WTC11 (cell line): ENCODE data around the gene CFAP58. TPM values are rescaled to one million over a fixed set of nuclear protein-coding genes. Genes with fewer than 3 reads are reported as not detected.
A peak's percentile ranks its signal among the peaks of the same experiment; 100 is the strongest.

ENCODE experiments used
- ATAC-seq: fragments of 200-7000 bp; cut with Tn5 transposase; 2 replicates; pipeline ENCODE4 v1.10.0; 2021; ENCODE audit warnings: mild to moderate bottlenecking, moderate library complexity
- CTCF ChIA-PET: fragments of 300-600 bp; sonication (Branson Sonifier 250); formaldehyde crosslinking; loops from one replicate; lab custom pipeline; 2021; ENCODE audit warnings: antibody characterized with exemption; lab: Charles Lee
- POLR2A ChIA-PET: fragments of 350-600 bp; sonication (Branson Sonifier 250); formaldehyde crosslinking; loops from one replicate; lab custom pipeline; 2021; ENCODE audit warnings: antibody characterized with exemption; lab: Charles Lee
- DNase-seq: peaks from one replicate; pipeline ENCODE4 v3.0.0; 2021; ENCODE audit warnings: low spot score
- H3K27ac Mint-ChIP-seq: 2 replicates; pipeline ENCODE4 v1.8.0; 2021; ENCODE audit warnings: mixed read lengths
- H3K27me3 Mint-ChIP-seq: 2 replicates; pipeline ENCODE4 v1.8.0; 2021; ENCODE audit warnings: low read depth, mild to moderate bottlenecking, moderate library complexity, mixed read lengths
- H3K36me3 Mint-ChIP-seq: 2 replicates; pipeline ENCODE4 v1.8.0; 2021; ENCODE audit warnings: mixed read lengths
- H3K4me1 Mint-ChIP-seq: 2 replicates; pipeline ENCODE4 v1.8.0; 2022; ENCODE audit warnings: mixed read lengths
- H3K4me3 Mint-ChIP-seq: 2 replicates; pipeline ENCODE4 v1.8.0; 2021; ENCODE audit warnings: mild to moderate bottlenecking, moderate library complexity, mixed read lengths
- H3K9me3 Mint-ChIP-seq: 2 replicates; pipeline ENCODE4 v1.8.0; 2021; ENCODE audit warnings: mixed read lengths
- AFF4 ChIP-seq: sonication (generic); formaldehyde crosslinking; IDR thresholded peaks from 2 replicates; pipeline ENCODE4 v1.8.1; 2023; ENCODE audit warnings: mild to moderate bottlenecking, missing genetic modification reagents, borderline replicate concordance
- AR ChIP-seq: fragments of 250-450 bp; sonication (Bioruptor Pico); IDR thresholded peaks from 2 replicates; pipeline ENCODE4 v1.9.0; 2021; ENCODE audit warnings: mild to moderate bottlenecking
- ATF3 ChIP-seq: sonication (generic); formaldehyde crosslinking; conservative IDR thresholded peaks from 2 replicates; pipeline ENCODE4 v1.8.1; 2022; ENCODE audit warnings: mild to moderate bottlenecking, missing genetic modification reagents
- ATF6 ChIP-seq: sonication (generic); formaldehyde crosslinking; IDR thresholded peaks from 2 replicates; pipeline ENCODE4 v1.8.1; 2023; ENCODE audit warnings: mild to moderate bottlenecking, missing genetic modification reagents
- FOXP1 ChIP-seq: sonication (generic); formaldehyde crosslinking; IDR thresholded peaks from 2 replicates; pipeline ENCODE4 v1.8.0; 2022; ENCODE audit warnings: missing genetic modification reagents, mild to moderate bottlenecking, moderate library complexity, borderline replicate concordance
- FOXP4 ChIP-seq: sonication (generic); formaldehyde crosslinking; IDR thresholded peaks from 2 replicates; pipeline ENCODE4 v1.8.0; 2022; ENCODE audit warnings: mild to moderate bottlenecking, missing genetic modification reagents
- JAZF1 ChIP-seq: fragments of 250-450 bp; sonication (Bioruptor Pico); IDR thresholded peaks from 2 replicates; pipeline ENCODE4 v1.9.0; 2021; ENCODE audit warnings: moderate library complexity, mild to moderate bottlenecking, inconsistent platforms
- NFYB ChIP-seq: sonication (generic); formaldehyde crosslinking; conservative IDR thresholded peaks from 2 replicates; pipeline ENCODE4 v1.8.0; 2022; ENCODE audit warnings: low read depth, missing genetic modification reagents
- OVOL2 ChIP-seq: fragments of 250-450 bp; sonication (Bioruptor Pico); IDR thresholded peaks from 2 replicates; pipeline ENCODE4 v1.9.0; 2021; ENCODE audit warnings: mild to moderate bottlenecking, borderline replicate concordance
- SMAD4 ChIP-seq: sonication (generic); formaldehyde crosslinking; IDR thresholded peaks from 2 replicates; pipeline ENCODE4 v1.8.0; 2022; ENCODE audit warnings: mild to moderate bottlenecking, missing genetic modification reagents
- SOX15 ChIP-seq: fragments of 250-450 bp; sonication (Bioruptor Pico); IDR thresholded peaks from 2 replicates; pipeline ENCODE4 v1.9.0; 2021; ENCODE audit warnings: mild to moderate bottlenecking
- TCF7 ChIP-seq: sonication (generic); formaldehyde crosslinking; IDR thresholded peaks from 2 replicates; pipeline ENCODE4 v1.8.0; 2022; ENCODE audit warnings: mild to moderate bottlenecking, low read depth, missing genetic modification reagents, moderate library complexity
- ZNF138 ChIP-seq: sonication (generic); formaldehyde crosslinking; conservative IDR thresholded peaks from 2 replicates; pipeline ENCODE4 v1.8.1; 2022; ENCODE audit warnings: mild to moderate bottlenecking, moderate library complexity, missing genetic modification reagents
- total RNA-seq: library from RNA; stranded (reverse); gene quantifications from 3 replicates; pipeline ENCODE4 v1.2.3, GENCODE V29; 2021

The CFAP58 gene
- total RNA-seq, 1 experiment from 2014 or later = 1.0 TPM

GRCh38 chr10:104321725-104322415, 31.8 kb upstream of the CFAP58 start:
- Mint-ChIP-seq H3K27me3 (no peaks in the 10 kb centered on the region), H3K4me3 (no peak overlapping the region), H3K27ac (peak overlapping the region; percentile 55; the same call in 1 of the 2 replicates), H3K4me1 (peaks cover 94% of the 10 kb centered on the region), H3K36me3 (peaks cover 5% of the 10 kb centered on the region; the same call in 1 of the 2 replicates), H3K9me3 (no peaks in the 10 kb centered on the region)
- ChIA-PET POLR2A (no interaction called here), CTCF (interaction anchor here (0.8 to 5.2 kb wide), 8 partner anchors 10 to 47 kb away, joined by 3 to 33 read pairs (median 6); partner anchors contain the start of gene CFAP58)
- DNase-seq = no peak
- ATAC-seq = 0 out of 2 replicates have a peak, but pooled peaks have one; percentile 3
- TF ChIP-seq JAZF1 (CRISPR knock-in tag) (no peak), SMAD4 (CRISPR knock-in tag) (no peak), OVOL2 (CRISPR knock-in tag) (no peak), SOX15 (no peak), FOXP4 (CRISPR knock-in tag) (no peak), FOXP1 (CRISPR knock-in tag) (no peak), ZNF138 (CRISPR knock-in tag) (no peak), ATF6 (CRISPR knock-in tag) (no peak), NFYB (CRISPR knock-in tag) (no peak)

GRCh38 chr10:104322416-104322782, 31.2 kb upstream of the CFAP58 start:
- Mint-ChIP-seq H3K9me3 (no peaks in the 10 kb centered on the region), H3K4me3 (no peak overlapping the region), H3K27ac (peak overlapping the region; percentile 48), H3K27me3 (no peaks in the 10 kb centered on the region), H3K36me3 (peaks cover 5% of the 10 kb centered on the region; the same call in 1 of the 2 replicates), H3K4me1 (peaks cover 94% of the 10 kb centered on the region)
- POLR2A ChIA-PET = no interaction called here
- CTCF ChIA-PET = interaction anchor here (1.0 to 5.2 kb wide), 8 partner anchors 11 to 48 kb away, joined by 3 to 33 read pairs (median 6); partner anchors contain the start of gene CFAP58
- DNase-seq (no peak), ATAC-seq (no peak)
- TF ChIP-seq AR (CRISPR knock-in tag) (no peak), ATF3 (no peak), SMAD4 (CRISPR knock-in tag) (no peak), TCF7 (no peak), AFF4 (CRISPR knock-in tag) (no peak), NFYB (CRISPR knock-in tag) (no peak)
